Stomach (tissue), 9 donors: ENCODE data around the gene JUNB. TPM values are rescaled to one million over a fixed set of nuclear protein-coding genes. Genes with fewer than 3 reads are reported as not detected.

ENCODE experiments used
- DNase-seq, 2 donors: peaks; one replicate each; pipeline versions ENCODE4 v3.0.0 to v3.0.0-alpha.2; 2013 to 2019
- H3K27ac ChIP-seq, 5 donors: fragments of 200-600 bp in 4 of 5; sonication (generic) in 4 of 5; one replicate each; pipeline ENCODE4 v1.5.1; 2013 to 2019; ENCODE audit warnings: mild to moderate bottlenecking in 1 of 5, moderate library complexity in 1 of 5
- H3K27me3 ChIP-seq, 3 donors: fragments of 200-600 bp; sonication (generic); one replicate each; pipeline ENCODE4 v1.5.1; 2017 to 2019; ENCODE audit warnings: mixed run types in 1 of 3
- H3K36me3 ChIP-seq, 4 donors: fragments of 200-600 bp; sonication (generic); 1 replicate in 3 of 4; 2 replicates in 1 of 4; pipeline ENCODE4 v1.5.1; 2016 to 2019
- H3K4me1 ChIP-seq, 4 donors: fragments of 200-600 bp; sonication (generic); one replicate each; pipeline ENCODE4 v1.5.1; 2016 to 2019
- H3K4me3 ChIP-seq, 4 donors: fragments of 200-600 bp; sonication (generic) in 3 of 4; one replicate each; pipeline ENCODE4 v1.5.1; 2016 to 2019; ENCODE audit warnings: mild to moderate bottlenecking in 1 of 4
- H3K9me3 ChIP-seq, 4 donors: fragments of 200-600 bp; sonication (generic); one replicate each; pipeline ENCODE4 v1.5.1; 2016 to 2019
- EP300 ChIP-seq: sonication (generic); formaldehyde crosslinking; IDR thresholded peaks from one replicate; pipeline ENCODE4 v1.6.1; 2017; ENCODE audit warnings: antibody characterized with exemption
- POLR2A ChIP-seq, 4 donors: fragments of 450-650 bp; IDR thresholded peaks; one replicate each; pipeline ENCODE4 v1.6.1; 2016; ENCODE audit warnings: antibody characterized with exemption in 4 of 4, control low read depth in 2 of 4, mild to moderate bottlenecking in 1 of 4, moderate library complexity in 1 of 4
- POLR2AphosphoS5 ChIP-seq, 3 donors: sonication (generic); formaldehyde crosslinking; IDR thresholded peaks; one replicate each; pipeline ENCODE4 v1.6.1; 2016; ENCODE audit warnings: antibody characterized with exemption in 3 of 3
- WGBS, 5 donors: extraction: QIAGEN DNeasy Blood & Tissue Kit in 3 of 5; methylation state at CpG; one replicate each; pipeline versions ENCODE4 v1.1.5 to v1.1.7; 2013 to 2018; 5-methylcytosine and 5-hydroxymethylcytosine counted together
- intact Hi-C: fragments of 100-400 bp; cut with DNase I; formaldehyde crosslinking; loops from one replicate; pipeline ENCODE4 v1.15.1; 2023; ENCODE audit warnings: low total_unique reads
- polyA plus RNA-seq, 3 donors: library from polyadenylated mRNA; stranded (reverse); fragments of 200-250 nt; gene quantifications; one replicate each; pipeline ENCODE4 v1.2.3, GENCODE V29; 2013
- total RNA-seq, 5 donors: library from RNA; depleted of rRNA; stranded (reverse); fragments of >200 nt; gene quantifications; one replicate each; pipeline versions ENCODE4 v1.1.0 to v1.2.3, GENCODE V29; 2014 to 2016
- TF ChIP-seq, protein P1 (sequence below), 7 experiments: fragments of 450-650 bp in 4 of 7; fragments of 200-600 bp in 3 of 7; sonication (generic) in 3 of 7; IDR thresholded peaks; one replicate each; pipeline ENCODE4 v1.5.1; 2016 to 2019; ENCODE audit warnings: antibody characterized with exemption in 7 of 7, control low read depth in 2 of 7, mild to moderate bottlenecking in 1 of 7
- donor health status: healthy with polysubstance abuse.
- donor health status: Bipolar disorder and iron deficiency.
- donor health status: healthy.

Gene JUNB
- total and polyA plus RNA-seq, 8 donors = 128 to 625 (median 205) TPM

- H3K27ac ChIP-seq = peak overlapping the region; percentile 92 to 100 (median 99)
- peak overlapping the region; percentile 79 to 93 (median 86) for H3K4me3 ChIP-seq
- WGBS, 5 donors = 0 to 1% (median 0%) methylated on average over 18 to 56 of the region's 56 CpGs
- H3K36me3 ChIP-seq = no peaks in the 10 kb centered on the region
- DNase-seq = peak; percentile 96 to 99
- intact Hi-C loops = no loop called here
- H3K4me1 ChIP-seq = peaks cover 61 to 72% (median 63%) of the 10 kb centered on the region in 4 donors
- TF ChIP-seq POLR2A (IDR thresholded peaks at IDR 0.05) (peak in 2 of 4 donors; percentile 45 to 84), EP300 (peak; percentile 31), POLR2AphosphoS5 (IDR thresholded peaks at IDR 0.05) (peak; percentile 91 to 98 (median 97))
- TF ChIP-seq, protein P1, sequence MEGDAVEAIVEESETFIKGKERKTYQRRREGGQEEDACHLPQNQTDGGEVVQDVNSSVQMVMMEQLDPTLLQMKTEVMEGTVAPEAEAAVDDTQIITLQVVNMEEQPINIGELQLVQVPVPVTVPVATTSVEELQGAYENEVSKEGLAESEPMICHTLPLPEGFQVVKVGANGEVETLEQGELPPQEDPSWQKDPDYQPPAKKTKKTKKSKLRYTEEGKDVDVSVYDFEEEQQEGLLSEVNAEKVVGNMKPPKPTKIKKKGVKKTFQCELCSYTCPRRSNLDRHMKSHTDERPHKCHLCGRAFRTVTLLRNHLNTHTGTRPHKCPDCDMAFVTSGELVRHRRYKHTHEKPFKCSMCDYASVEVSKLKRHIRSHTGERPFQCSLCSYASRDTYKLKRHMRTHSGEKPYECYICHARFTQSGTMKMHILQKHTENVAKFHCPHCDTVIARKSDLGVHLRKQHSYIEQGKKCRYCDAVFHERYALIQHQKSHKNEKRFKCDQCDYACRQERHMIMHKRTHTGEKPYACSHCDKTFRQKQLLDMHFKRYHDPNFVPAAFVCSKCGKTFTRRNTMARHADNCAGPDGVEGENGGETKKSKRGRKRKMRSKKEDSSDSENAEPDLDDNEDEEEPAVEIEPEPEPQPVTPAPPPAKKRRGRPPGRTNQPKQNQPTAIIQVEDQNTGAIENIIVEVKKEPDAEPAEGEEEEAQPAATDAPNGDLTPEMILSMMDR (IDR thresholded peaks at IDR 0.05) = no peak
- no peaks in the 10 kb centered on the region for H3K27me3 ChIP-seq
- no peaks in the 10 kb centered on the region for H3K9me3 ChIP-seq
Observed at GRCh38 chr19:12789904-12790619, 1.2 kb upstream of the JUNB start.

GRCh38 chr19:12790628-12791344 lies 500 bp upstream of the JUNB start:
- H3K27ac ChIP-seq = peak overlapping the region; percentile 92 to 100 (median 99)
- peak in 1 of 2 donors; percentile 56 for DNase-seq
- intact Hi-C loops = no loop called here
- H3K9me3 ChIP-seq = no peaks in the 10 kb centered on the region
- peaks cover 58 to 66% (median 61%) of the 10 kb centered on the region in 4 donors for H3K4me1 ChIP-seq
- H3K4me3 ChIP-seq = peak overlapping the region; percentile 79 to 93 (median 86)
- no peaks in the 10 kb centered on the region for H3K36me3 ChIP-seq
- TF ChIP-seq POLR2A (IDR thresholded peaks at IDR 0.05) (no peak), EP300 (no peak), POLR2AphosphoS5 (IDR thresholded peaks at IDR 0.05) (no peak)
- TF ChIP-seq, protein P1 (IDR thresholded peaks at IDR 0.05) = no peak
- WGBS, 5 donors = 1% methylated on average over 13 to 22 of the region's 22 CpGs
- no peaks in the 10 kb centered on the region for H3K27me3 ChIP-seq

DNA sequence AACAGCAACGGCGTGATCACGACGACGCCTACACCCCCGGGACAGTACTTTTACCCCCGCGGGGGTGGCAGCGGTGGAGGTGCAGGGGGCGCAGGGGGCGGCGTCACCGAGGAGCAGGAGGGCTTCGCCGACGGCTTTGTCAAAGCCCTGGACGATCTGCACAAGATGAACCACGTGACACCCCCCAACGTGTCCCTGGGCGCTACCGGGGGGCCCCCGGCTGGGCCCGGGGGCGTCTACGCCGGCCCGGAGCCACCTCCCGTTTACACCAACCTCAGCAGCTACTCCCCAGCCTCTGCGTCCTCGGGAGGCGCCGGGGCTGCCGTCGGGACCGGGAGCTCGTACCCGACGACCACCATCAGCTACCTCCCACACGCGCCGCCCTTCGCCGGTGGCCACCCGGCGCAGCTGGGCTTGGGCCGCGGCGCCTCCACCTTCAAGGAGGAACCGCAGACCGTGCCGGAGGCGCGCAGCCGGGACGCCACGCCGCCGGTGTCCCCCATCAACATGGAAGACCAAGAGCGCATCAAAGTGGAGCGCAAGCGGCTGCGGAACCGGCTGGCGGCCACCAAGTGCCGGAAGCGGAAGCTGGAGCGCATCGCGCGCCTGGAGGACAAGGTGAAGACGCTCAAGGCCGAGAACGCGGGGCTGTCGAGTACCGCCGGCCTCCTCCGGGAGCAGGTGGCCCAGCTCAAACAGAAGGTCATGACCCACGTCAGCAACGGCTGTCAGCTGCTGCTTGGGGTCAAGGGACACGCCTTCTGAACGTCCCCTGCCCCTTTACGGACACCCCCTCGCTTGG lies 966 bp downstream of the JUNB start:
- Histone ChIP-seq H3K9me3 (no peaks in the 10 kb centered on the region), H3K4me1 (peaks cover 51 to 61% (median 58%) of the 10 kb centered on the region in 4 donors), H3K27me3 (no peaks in the 10 kb centered on the region), H3K27ac (peak overlapping the region; percentile 92 to 100 (median 99)), H3K36me3 (peaks cover 0 to 6% (median 5%) of the 10 kb centered on the region in 4 donors), H3K4me3 (peak overlapping the region; percentile 79 to 93 (median 86))
- WGBS, 5 donors = 0 to 1% (median 0%) methylated on average over 46 to 84 of the region's 84 CpGs
- TF ChIP-seq POLR2AphosphoS5 (IDR thresholded peaks at IDR 0.05) (peak; percentile 47 to 92 (median 88)), EP300 (no peak), POLR2A (IDR thresholded peaks at IDR 0.05) (peak in 2 of 4 donors; percentile 5 to 7)
- TF ChIP-seq, protein P1 (IDR thresholded peaks at IDR 0.05) = no peak
- intact Hi-C loops = no loop called here
- peak; percentile 77 to 89 for DNase-seq

GRCh38 chr19:12792853-12793289 lies 1.6 kb downstream of the JUNB start:
- DNase-seq = no peak
- H3K27me3 ChIP-seq = no peaks in the 10 kb centered on the region
- TF ChIP-seq POLR2A (IDR thresholded peaks at IDR 0.05) = peak in 1 of 4 donors; percentile 7
- peak in 1 of 3 donors; percentile 74 for TF ChIP-seq POLR2AphosphoS5 (IDR thresholded peaks at IDR 0.05)
- no peak for TF ChIP-seq EP300
- TF ChIP-seq, protein P1 (IDR thresholded peaks at IDR 0.05) = no peak
- H3K9me3 ChIP-seq = no peaks in the 10 kb centered on the region
- intact Hi-C loops = no loop called here
- H3K4me3 ChIP-seq = peak overlapping the region; percentile 79 to 93 (median 86)
- H3K27ac ChIP-seq = peak overlapping the region; percentile 92 to 100 (median 99)
- WGBS, 5 donors = 0 to 1% (median 0%) methylated on average over 22 of the region's 22 CpGs
- H3K36me3 ChIP-seq = peaks cover 0 to 11% (median 8%) of the 10 kb centered on the region in 4 donors
- peaks cover 44 to 55% (median 52%) of the 10 kb centered on the region in 4 donors for H3K4me1 ChIP-seq
